Astrocyte (in vitro differentiated cells and primary cell): Measurements from ENCODE around the gene KRTAP4-9. TPM values are rescaled to one million over a fixed set of nuclear protein-coding genes. Genes with fewer than 3 reads are reported as not detected.

Experiments
- DNase-seq: peaks from one replicate; pipeline ENCODE4 v3.0.0-alpha.2; 2010; ENCODE audit warnings: low read depth
- FAIRE-seq: peaks from 2 replicates; lab custom pipeline; 2011; peaks lifted over from hg19 to GRCh38; lab: Jason Lieb, UNC
- H2AFZ ChIP-seq: 2 replicates; pipeline ENCODE4 v1.6.0; 2012; ENCODE audit warnings: low read depth, low read length, inconsistent platforms
- H3K27ac ChIP-seq: 2 replicates; pipeline ENCODE4 v1.5.1; 2011; ENCODE audit warnings: low read depth, low read length, inconsistent platforms
- H3K27me3 ChIP-seq: 2 replicates; pipeline ENCODE4 v1.6.0; 2011; ENCODE audit warnings: low read length, inconsistent platforms; ENCODE audit not compliant: insufficient read depth
- H3K36me3 ChIP-seq: 2 replicates; pipeline ENCODE4 v1.5.1; 2011; ENCODE audit warnings: low read length, inconsistent platforms; ENCODE audit not compliant: insufficient read depth
- H3K4me1 ChIP-seq: 2 replicates; pipeline ENCODE4 v1.5.1; 2011; ENCODE audit warnings: low read length, inconsistent platforms; ENCODE audit not compliant: insufficient read depth
- H3K4me2 ChIP-seq: 2 replicates; pipeline ENCODE4 v1.6.0; 2012; ENCODE audit warnings: low read length, inconsistent platforms
- H3K4me3 ChIP-seq: 2 replicates; pipeline ENCODE4 v1.5.1; 2011; ENCODE audit warnings: low read depth, mild to moderate bottlenecking, low read length, inconsistent platforms; ENCODE audit not compliant: insufficient read depth
- H3K79me2 ChIP-seq: 2 replicates; pipeline ENCODE4 v1.6.0; 2012; ENCODE audit warnings: mild to moderate bottlenecking, low read length, inconsistent platforms; ENCODE audit not compliant: insufficient read depth
- H3K9ac ChIP-seq: 2 replicates; pipeline ENCODE4 v1.6.0; 2012; ENCODE audit warnings: mild to moderate bottlenecking, low read length, inconsistent platforms
- H3K9me3 ChIP-seq: 2 replicates; pipeline ENCODE4 v1.5.1; 2012; ENCODE audit warnings: low read depth, mild to moderate bottlenecking, low read length, inconsistent platforms; ENCODE audit not compliant: insufficient read depth
- H4K20me1 ChIP-seq: 2 replicates; pipeline ENCODE4 v1.6.0; 2012; ENCODE audit warnings: low read length, inconsistent platforms; ENCODE audit not compliant: insufficient read depth
- H3K27ac Mint-ChIP-seq: one replicate; pipeline ENCODE4 v1.8.0; 2021; ENCODE audit warnings: mild to moderate bottlenecking, mixed read lengths; ENCODE audit not compliant: unreplicated experiment
- H3K27me3 Mint-ChIP-seq: one replicate; pipeline ENCODE4 v1.8.0; 2021; ENCODE audit warnings: low read depth, mixed read lengths; ENCODE audit not compliant: unreplicated experiment
- H3K36me3 Mint-ChIP-seq: one replicate; pipeline ENCODE4 v1.8.0; 2021; ENCODE audit warnings: low read depth, mixed read lengths; ENCODE audit not compliant: unreplicated experiment
- H3K4me1 Mint-ChIP-seq: one replicate; pipeline ENCODE4 v1.8.0; 2021; ENCODE audit warnings: low read depth, mixed read lengths; ENCODE audit not compliant: unreplicated experiment
- H3K4me3 Mint-ChIP-seq: one replicate; pipeline ENCODE4 v1.8.0; 2021; ENCODE audit warnings: mild to moderate bottlenecking, moderate library complexity, mixed read lengths; ENCODE audit not compliant: unreplicated experiment
- H3K9me3 Mint-ChIP-seq: one replicate; pipeline ENCODE4 v1.8.0; 2021; ENCODE audit warnings: mild to moderate bottlenecking, mixed read lengths; ENCODE audit not compliant: unreplicated experiment
- CTCF ChIP-seq: IDR thresholded peaks from 2 replicates; pipeline ENCODE4 v1.5.1; 2011; ENCODE audit warnings: low read depth, mild to moderate bottlenecking, inconsistent platforms, low read length, moderate library complexity; ENCODE audit not compliant: insufficient read depth
- EZH2 ChIP-seq: IDR thresholded peaks from 2 replicates; pipeline ENCODE4 v1.6.1; 2012; ENCODE audit warnings: mild to moderate bottlenecking, low read length, inconsistent platforms; ENCODE audit not compliant: insufficient read depth
- total RNA-seq: library from RNA; stranded (reverse); gene quantifications from 2 replicates; pipeline ENCODE4 v1.2.1, GENCODE V29; 2021

The KRTAP4-9 gene
- total RNA-seq, 1 donor from 2014 or later: not detected

GRCh38 chr17:41067281-41067680 is 37.9 kb upstream of the KRTAP4-9 start:
- no peak overlapping the region for H3K4me3 ChIP-seq
- H3K27ac ChIP-seq: peak overlapping the region; percentile 86
- H2AFZ ChIP-seq: no peak overlapping the region
- no peak overlapping the region for H3K4me2 ChIP-seq
- no peaks in the 10 kb centered on the region for H3K36me3 ChIP-seq
- no peak for TF ChIP-seq CTCF
- no peak for TF ChIP-seq EZH2
- H4K20me1 ChIP-seq: no peaks in the 10 kb centered on the region
- H3K4me1 Mint-ChIP-seq: peaks cover 23% of the 10 kb centered on the region
- peaks cover 3% of the 10 kb centered on the region for H3K36me3 Mint-ChIP-seq
- no peak for DNase-seq
- no peak overlapping the region for H3K9ac ChIP-seq
- H3K4me3 Mint-ChIP-seq: no peak overlapping the region
- no peaks in the 10 kb centered on the region for H3K79me2 ChIP-seq
- H3K27me3 Mint-ChIP-seq: no peaks in the 10 kb centered on the region
- H3K27ac Mint-ChIP-seq: no peak overlapping the region
- peaks cover 30% of the 10 kb centered on the region for H3K4me1 ChIP-seq
- no peak for FAIRE-seq
- H3K27me3 ChIP-seq: no peaks in the 10 kb centered on the region
- H3K9me3 Mint-ChIP-seq: peaks cover 2% of the 10 kb centered on the region
- H3K9me3 ChIP-seq: no peaks in the 10 kb centered on the region

- Histone ChIP-seq H4K20me1 (no peaks in the 10 kb centered on the region), H2AFZ (no peak overlapping the region), H3K79me2 (no peaks in the 10 kb centered on the region), H3K27ac (no peak overlapping the region), H3K9ac (no peak overlapping the region), H3K4me3 (no peak overlapping the region), H3K36me3 (no peaks in the 10 kb centered on the region), H3K4me1 (peaks cover 16% of the 10 kb centered on the region), H3K27me3 (no peaks in the 10 kb centered on the region), H3K9me3 (no peaks in the 10 kb centered on the region), H3K4me2 (no peak overlapping the region)
- DNase-seq (no peak), FAIRE-seq (no peak)
- H3K4me1 Mint-ChIP-seq: peaks cover 21% of the 10 kb centered on the region
- no peak overlapping the region for H3K27ac Mint-ChIP-seq
- H3K4me3 Mint-ChIP-seq: no peak overlapping the region
- H3K27me3 Mint-ChIP-seq: no peaks in the 10 kb centered on the region
- peaks cover 2% of the 10 kb centered on the region for H3K9me3 Mint-ChIP-seq
- peaks cover 3% of the 10 kb centered on the region for H3K36me3 Mint-ChIP-seq
- TF ChIP-seq CTCF (no peak), EZH2 (no peak)
Observed at GRCh38 chr17:41069031-41069430, 36.2 kb upstream of the KRTAP4-9 start.

GRCh38 chr17:41071606-41072360 is 33.4 kb upstream of the KRTAP4-9 start:
- Histone ChIP-seq H4K20me1 (no peaks in the 10 kb centered on the region), H3K27ac (no peak overlapping the region), H3K4me3 (no peak overlapping the region), H2AFZ (no peak overlapping the region), H3K4me1 (peaks cover 5% of the 10 kb centered on the region), H3K4me2 (no peak overlapping the region), H3K36me3 (no peaks in the 10 kb centered on the region), H3K27me3 (no peaks in the 10 kb centered on the region), H3K9ac (no peak overlapping the region), H3K79me2 (no peaks in the 10 kb centered on the region), H3K9me3 (no peaks in the 10 kb centered on the region)
- DNase-seq (no peak), FAIRE-seq (no peak)
- Mint-ChIP-seq H3K36me3 (peaks cover 3% of the 10 kb centered on the region), H3K27ac (no peak overlapping the region), H3K4me3 (no peak overlapping the region), H3K9me3 (peaks cover 4% of the 10 kb centered on the region), H3K4me1 (peaks cover 6% of the 10 kb centered on the region), H3K27me3 (no peaks in the 10 kb centered on the region)
- TF ChIP-seq CTCF (no peak), EZH2 (no peak)
